ENCODE data around the gene DDX56. TPM values are rescaled to one million over a fixed set of nuclear protein-coding genes. Genes with fewer than 3 reads are reported as not detected.

Gene DDX56
- total and polyA plus RNA-seq, 2 of the 4 experiments (the other 2 are of a cell fraction), result 59.4 to 67.7 TPM

GRCh38 chr7:44539669-44540506 is 33.8 kb downstream of the DDX56 start:
- H3K4me3 ChIP-seq (ENCODE audit: insufficient read depth, low read depth, low read length), result no peak overlapping the region
- no peak overlapping the region for H2BK20ac ChIP-seq (ENCODE audit: low read depth, low read length)
- intact Hi-C loops (cut with micrococcal nuclease) (no loop called here), dilution Hi-C loops (cut with HindIII; ENCODE audit: low sequenced_read_pairs, unreplicated experiment) (no loop called here), in situ Hi-C loops (cut with MboI; ENCODE audit: low sequenced_read_pairs) (no loop called here)
- TF ChIP-seq CEBPB (IDR thresholded peaks at IDR 0.05; ENCODE audit: low read depth, low read length) (no peak), ELK1 (IDR thresholded peaks at IDR 0.05; ENCODE audit: borderline replicate concordance, low read depth, low read length) (no peak), CTCF (conservative IDR thresholded peaks at IDR 0.05; ENCODE audit: low read depth, low read length) (no peak), RCOR1 (IDR thresholded peaks at IDR 0.05; ENCODE audit: insufficient replicate concordance, low read length) (no peak), CHD1 (IDR thresholded peaks at IDR 0.05; ENCODE audit: low read depth, low read length) (no peak), MAFK (IDR thresholded peaks at IDR 0.05; ENCODE audit: low read depth, low read length) (no peak), POLR2A (IDR thresholded peaks at IDR 0.05; ENCODE audit: low read depth, low read length) (no peak), RFX5 (IDR thresholded peaks at IDR 0.05; ENCODE audit: low read depth, low read length) (no peak), BHLHE40 (IDR thresholded peaks at IDR 0.05; ENCODE audit: low read depth, low read length) (no peak), FOS (IDR thresholded peaks at IDR 0.05; ENCODE audit: low read depth, low read length) (no peak), NFE2L2 (IDR thresholded peaks at IDR 0.05; ENCODE audit: low read depth, low read length) (no peak), MXI1 (IDR thresholded peaks at IDR 0.05; ENCODE audit: borderline replicate concordance, low read depth, low read length) (no peak)
- TF ChIP-seq, protein P1, sequence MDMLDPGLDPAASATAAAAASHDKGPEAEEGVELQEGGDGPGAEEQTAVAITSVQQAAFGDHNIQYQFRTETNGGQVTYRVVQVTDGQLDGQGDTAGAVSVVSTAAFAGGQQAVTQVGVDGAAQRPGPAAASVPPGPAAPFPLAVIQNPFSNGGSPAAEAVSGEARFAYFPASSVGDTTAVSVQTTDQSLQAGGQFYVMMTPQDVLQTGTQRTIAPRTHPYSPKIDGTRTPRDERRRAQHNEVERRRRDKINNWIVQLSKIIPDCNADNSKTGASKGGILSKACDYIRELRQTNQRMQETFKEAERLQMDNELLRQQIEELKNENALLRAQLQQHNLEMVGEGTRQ (IDR thresholded peaks at IDR 0.05; ENCODE audit: low read depth, low read length), result no peak
- H2AK5ac ChIP-seq (ENCODE audit: low read depth, low read length), result peak overlapping the region; percentile 30; the same call in 1 of the 2 replicates
- H4K20me1 ChIP-seq (ENCODE audit: insufficient read depth, low read length), result no peaks in the 10 kb centered on the region
- BruUV-seq (replicated peaks), result no TSS peak
- no peaks in the 10 kb centered on the region for H3K36me3 ChIP-seq (ENCODE audit: control insufficient read depth, insufficient read depth, low read length)
- H3K79me1 ChIP-seq (ENCODE audit: low read depth in 1 of 2, low read length in 2 of 2), result no peaks in the 10 kb centered on the region
- H3K27me3 ChIP-seq (ENCODE audit: control insufficient read depth, insufficient read depth, low read length), result no peaks in the 10 kb centered on the region
- no peak overlapping the region for H3K23ac ChIP-seq (ENCODE audit: low read depth, low read length)
- CTCF ChIA-PET, result no interaction called here
- no peak overlapping the region for H3K18ac ChIP-seq (ENCODE audit: low read depth, low read length)
- no peak overlapping the region for H3K56ac ChIP-seq (ENCODE audit: extremely low read depth, insufficient read depth, low read length)
- H3K9me1 ChIP-seq (ENCODE audit: insufficient read depth, low read length), result peaks cover 10% of the 10 kb centered on the region
- H4K8ac ChIP-seq (ENCODE audit: low read depth in 2 of 2, low read length in 2 of 2), result no peak overlapping the region
- no peak overlapping the region for H2BK120ac ChIP-seq (ENCODE audit: low read depth, low read length)
- no peak overlapping the region for H4K5ac ChIP-seq (ENCODE audit: low read depth, low read length)
- H3K4me1 ChIP-seq (ENCODE audit: control insufficient read depth, insufficient read depth, low read length), result peaks cover 8% of the 10 kb centered on the region
- H3K4ac ChIP-seq (ENCODE audit: low read depth, low read length), result no peak overlapping the region
- WGBS, 2 experiments (ENCODE audit: extremely low coverage in 2 of 2, insufficient read length in 1 of 2), result 96% methylated on average over 8 of the region's 27 CpGs; no CpG with 5 or more reads in 1 of the 2 experiments
- H2BK15ac ChIP-seq (ENCODE audit: low read depth, low read length), result no peak overlapping the region
- no peak overlapping the region for H3K27ac ChIP-seq (ENCODE audit: insufficient read depth, low read length)
- ATAC-seq (ENCODE audit: low read depth), result no peak
- H2BK5ac ChIP-seq (ENCODE audit: low read depth, low read length, poor library complexity, severe bottlenecking), result no peak overlapping the region
- no peak overlapping the region for H3K4me2 ChIP-seq (ENCODE audit: low read depth, low read length)
- H4K91ac ChIP-seq (ENCODE audit: insufficient read depth, low read depth, low read length), result no peak overlapping the region
- POLR2A ChIA-PET (ENCODE audit: unreplicated experiment), result no interaction called here
- no peaks in the 10 kb centered on the region for H3K9me3 ChIP-seq (ENCODE audit: control insufficient read depth, insufficient read depth, low read length)
- no peak overlapping the region for H3K9ac ChIP-seq (ENCODE audit: low read depth, low read length)
- no peak overlapping the region for H3K14ac ChIP-seq (replicated peaks; ENCODE audit: low read depth, low read length)
- DNase-seq, result no peak
- H2AFZ ChIP-seq (replicated peaks; ENCODE audit: low read length, poor library complexity), result peak overlapping the region; percentile 44
- no peak overlapping the region for H2AK9ac ChIP-seq (replicated peaks; ENCODE audit: low read depth, low read length, poor library complexity)
